ENCODE data around the gene CAPN3. TPM values are rescaled to one million over a fixed set of nuclear protein-coding genes. Genes with fewer than 3 reads are reported as not detected.

The CAPN3 gene
- 1.5 TPM in 1 of 2 replicates, not detected in the other for polyA plus RNA-seq
- 3.9 TPM in 1 of 2 replicates, not detected in the other for polyA minus RNA-seq

DNA sequence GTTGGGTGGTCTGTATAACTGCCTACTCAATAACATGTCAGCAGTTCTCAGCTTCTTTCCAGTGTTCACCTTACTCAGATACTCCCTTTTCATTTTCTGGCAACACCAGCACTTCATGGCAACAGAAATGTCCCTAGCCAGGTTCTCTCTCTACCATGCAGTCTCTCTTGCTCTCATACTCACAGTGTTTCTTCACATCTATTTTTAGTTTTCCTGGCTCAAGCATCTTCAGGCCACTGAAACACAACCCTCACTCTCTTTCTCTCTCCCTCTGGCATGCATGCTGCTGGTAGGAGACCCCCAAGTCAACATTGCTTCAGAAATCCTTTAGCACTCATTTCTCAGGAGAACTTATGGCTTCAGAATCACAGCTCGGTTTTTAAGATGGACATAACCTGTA is at the start of gene CAPN3:
Gene CAPN3 (plus strand): TSS at position 253 of the 400 bp plus-strand sequence. CDS start 305 bp downstream, outside the sequence.
- no peak within 1 kb of the TSS for H2AFZ ChIP-seq (ENCODE audit: low read depth, low read length)
- no peaks in the 10 kb centered on the region for H3K36me3 ChIP-seq (ENCODE audit: insufficient read depth, low read length)
- no peak within 1 kb of the TSS for H3K27ac ChIP-seq (ENCODE audit: low read length)
- H3K79me2 ChIP-seq (replicated peaks; ENCODE audit: insufficient read depth, low read length) = no peaks in the 10 kb centered on the region
- H3K9ac ChIP-seq (ENCODE audit: low read length) = no peak within 1 kb of the TSS
- H3K9me3 ChIP-seq (ENCODE audit: low read length) = no peaks in the 10 kb centered on the region
- no peaks in the 10 kb centered on the region for H3F3A ChIP-seq (ENCODE audit: insufficient read depth, low read length, poor library complexity, severe bottlenecking)
- TF ChIP-seq POLR2AphosphoS5 (IDR thresholded peaks at IDR 0.05) (no peak), MXI1 (conservative IDR thresholded peaks at IDR 0.05; ENCODE audit: poor library complexity, severe bottlenecking) (no peak), EZH2 (IDR thresholded peaks at IDR 0.05; ENCODE audit: borderline replicate concordance, insufficient read depth, low read length, poor library complexity, severe bottlenecking) (no peak), SMC3 (conservative IDR thresholded peaks at IDR 0.05; ENCODE audit: poor library complexity) (no peak), RAD21 (conservative IDR thresholded peaks at IDR 0.05) (no peak), TAF1 (IDR thresholded peaks at IDR 0.05; ENCODE audit: low read depth) (no peak), EP300 (conservative IDR thresholded peaks at IDR 0.05; ENCODE audit: poor library complexity, severe bottlenecking) (no peak)
- TF ChIP-seq, protein P1, sequence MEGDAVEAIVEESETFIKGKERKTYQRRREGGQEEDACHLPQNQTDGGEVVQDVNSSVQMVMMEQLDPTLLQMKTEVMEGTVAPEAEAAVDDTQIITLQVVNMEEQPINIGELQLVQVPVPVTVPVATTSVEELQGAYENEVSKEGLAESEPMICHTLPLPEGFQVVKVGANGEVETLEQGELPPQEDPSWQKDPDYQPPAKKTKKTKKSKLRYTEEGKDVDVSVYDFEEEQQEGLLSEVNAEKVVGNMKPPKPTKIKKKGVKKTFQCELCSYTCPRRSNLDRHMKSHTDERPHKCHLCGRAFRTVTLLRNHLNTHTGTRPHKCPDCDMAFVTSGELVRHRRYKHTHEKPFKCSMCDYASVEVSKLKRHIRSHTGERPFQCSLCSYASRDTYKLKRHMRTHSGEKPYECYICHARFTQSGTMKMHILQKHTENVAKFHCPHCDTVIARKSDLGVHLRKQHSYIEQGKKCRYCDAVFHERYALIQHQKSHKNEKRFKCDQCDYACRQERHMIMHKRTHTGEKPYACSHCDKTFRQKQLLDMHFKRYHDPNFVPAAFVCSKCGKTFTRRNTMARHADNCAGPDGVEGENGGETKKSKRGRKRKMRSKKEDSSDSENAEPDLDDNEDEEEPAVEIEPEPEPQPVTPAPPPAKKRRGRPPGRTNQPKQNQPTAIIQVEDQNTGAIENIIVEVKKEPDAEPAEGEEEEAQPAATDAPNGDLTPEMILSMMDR (IDR thresholded peaks at IDR 0.05; ENCODE audit: poor library complexity, severe bottlenecking) = no peak
- TF ChIP-seq, protein P2, sequence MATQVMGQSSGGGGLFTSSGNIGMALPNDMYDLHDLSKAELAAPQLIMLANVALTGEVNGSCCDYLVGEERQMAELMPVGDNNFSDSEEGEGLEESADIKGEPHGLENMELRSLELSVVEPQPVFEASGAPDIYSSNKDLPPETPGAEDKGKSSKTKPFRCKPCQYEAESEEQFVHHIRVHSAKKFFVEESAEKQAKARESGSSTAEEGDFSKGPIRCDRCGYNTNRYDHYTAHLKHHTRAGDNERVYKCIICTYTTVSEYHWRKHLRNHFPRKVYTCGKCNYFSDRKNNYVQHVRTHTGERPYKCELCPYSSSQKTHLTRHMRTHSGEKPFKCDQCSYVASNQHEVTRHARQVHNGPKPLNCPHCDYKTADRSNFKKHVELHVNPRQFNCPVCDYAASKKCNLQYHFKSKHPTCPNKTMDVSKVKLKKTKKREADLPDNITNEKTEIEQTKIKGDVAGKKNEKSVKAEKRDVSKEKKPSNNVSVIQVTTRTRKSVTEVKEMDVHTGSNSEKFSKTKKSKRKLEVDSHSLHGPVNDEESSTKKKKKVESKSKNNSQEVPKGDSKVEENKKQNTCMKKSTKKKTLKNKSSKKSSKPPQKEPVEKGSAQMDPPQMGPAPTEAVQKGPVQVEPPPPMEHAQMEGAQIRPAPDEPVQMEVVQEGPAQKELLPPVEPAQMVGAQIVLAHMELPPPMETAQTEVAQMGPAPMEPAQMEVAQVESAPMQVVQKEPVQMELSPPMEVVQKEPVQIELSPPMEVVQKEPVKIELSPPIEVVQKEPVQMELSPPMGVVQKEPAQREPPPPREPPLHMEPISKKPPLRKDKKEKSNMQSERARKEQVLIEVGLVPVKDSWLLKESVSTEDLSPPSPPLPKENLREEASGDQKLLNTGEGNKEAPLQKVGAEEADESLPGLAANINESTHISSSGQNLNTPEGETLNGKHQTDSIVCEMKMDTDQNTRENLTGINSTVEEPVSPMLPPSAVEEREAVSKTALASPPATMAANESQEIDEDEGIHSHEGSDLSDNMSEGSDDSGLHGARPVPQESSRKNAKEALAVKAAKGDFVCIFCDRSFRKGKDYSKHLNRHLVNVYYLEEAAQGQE (IDR thresholded peaks at IDR 0.05; ENCODE audit: borderline replicate concordance) = no peak
- H4K20me1 ChIP-seq (ENCODE audit: insufficient read depth) = no peaks in the 10 kb centered on the region
- no peak within 1 kb of the TSS for H3K4me2 ChIP-seq (ENCODE audit: low read length)
- no peak within 1 kb of the TSS for H3K4me3 ChIP-seq (ENCODE audit: low read length)
- H3K27me3 ChIP-seq (ENCODE audit: insufficient read depth, low read depth, low read length) = no peaks in the 10 kb centered on the region
- H3K9me2 ChIP-seq (ENCODE audit: insufficient read depth, low read length) = no peaks in the 10 kb centered on the region

DNA sequence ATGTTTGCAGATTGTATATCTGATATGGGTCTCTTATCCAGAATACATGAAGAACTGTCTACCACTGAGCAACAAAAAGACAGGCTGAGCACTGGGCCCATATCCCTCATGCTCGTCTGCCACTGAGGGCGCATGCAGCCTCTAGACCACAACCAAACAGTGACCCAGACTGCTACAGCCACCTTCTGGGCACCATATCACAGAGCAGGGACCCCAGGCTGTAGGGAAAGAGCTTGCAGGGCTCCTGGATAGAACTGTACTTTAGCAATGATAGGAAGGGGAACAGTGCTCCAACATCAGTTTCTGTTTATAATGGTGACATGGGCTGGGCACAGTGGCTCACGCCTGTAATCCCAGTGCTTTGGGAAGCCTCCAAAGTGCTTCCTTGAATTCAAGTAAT is 45.8 kb upstream of the CAPN3 start:
- Histone ChIP-seq H3K4me3 (ENCODE audit: low read length) (no peak overlapping the region), H3K27me3 (ENCODE audit: insufficient read depth, low read depth, low read length) (no peaks in the 10 kb centered on the region), H3K9me2 (ENCODE audit: insufficient read depth, low read length) (no peaks in the 10 kb centered on the region), H3K9ac (ENCODE audit: low read length) (no peak overlapping the region), H3K4me2 (ENCODE audit: low read length) (no peak overlapping the region), H3K9me3 (ENCODE audit: low read length) (no peaks in the 10 kb centered on the region), H3F3A (ENCODE audit: insufficient read depth, low read length, poor library complexity, severe bottlenecking) (no peaks in the 10 kb centered on the region), H3K27ac (ENCODE audit: low read length) (no peak overlapping the region), H3K36me3 (ENCODE audit: insufficient read depth, low read length) (no peaks in the 10 kb centered on the region), H4K20me1 (ENCODE audit: insufficient read depth) (no peaks in the 10 kb centered on the region), H2AFZ (ENCODE audit: low read depth, low read length) (no peak overlapping the region), H3K79me2 (replicated peaks; ENCODE audit: insufficient read depth, low read length) (no peaks in the 10 kb centered on the region)
- TF ChIP-seq, protein P1 (IDR thresholded peaks at IDR 0.05; ENCODE audit: poor library complexity, severe bottlenecking) = no peak
- no peak for TF ChIP-seq SMC3 (conservative IDR thresholded peaks at IDR 0.05; ENCODE audit: poor library complexity)
- no peak for TF ChIP-seq EZH2 (IDR thresholded peaks at IDR 0.05; ENCODE audit: borderline replicate concordance, insufficient read depth, low read length, poor library complexity, severe bottlenecking)
